Measurements from ENCODE around the gene ZPR1. TPM values are rescaled to one million over a fixed set of nuclear protein-coding genes. Genes with fewer than 3 reads are reported as not detected.

The ZPR1 gene
- total RNA-seq, 6 experiments from 2014 or later = 17.9 to 86.6 (median 30.2) TPM

GRCh38 chr11:116832350-116833290 is 44.8 kb upstream of the ZPR1 start:
- DNase-seq (peak; percentile 68 to 83 (median 81)), ATAC-seq (peak in 3 of 4 donors; percentile 1 to 16 (median 7))
- peaks cover 0 to 22% (median 5%) of the 10 kb centered on the region in 4 donors for H3K4me1 ChIP-seq
- 27% methylated on average over 4 of the region's 13 CpGs for WGBS (ENCODE audit: insufficient coverage, low coverage, low lambda C conversion rate, missing lambda C conversion rate)
- intact Hi-C loops (cut with DNase I) = no loop called here
- TF ChIP-seq CTCF (IDR thresholded peaks at IDR 0.05) = peak in 1 of 4 donors; percentile 23
- peak; percentile 58 for TF ChIP-seq POLR2A (IDR thresholded peaks at IDR 0.05)
- H3K27ac ChIP-seq = peak overlapping the region in 2 of 3 donors; percentile 80 to 87
- H3K9me3 ChIP-seq = no peaks in the 10 kb centered on the region
- no peaks in the 10 kb centered on the region for H3K27me3 ChIP-seq
- peak overlapping the region; percentile 18 to 90 (median 81) for H3K4me3 ChIP-seq
- H3K36me3 ChIP-seq = peaks cover 0 to 6% (median 0%) of the 10 kb centered on the region in 4 donors

GRCh38 chr11:116831790-116832349 is 44.0 kb upstream of the ZPR1 start:
- 40% methylated on average over 3 of the region's 7 CpGs for WGBS (ENCODE audit: insufficient coverage, low coverage, low lambda C conversion rate, missing lambda C conversion rate)
- H3K4me1 ChIP-seq = peaks cover 0 to 29% (median 9%) of the 10 kb centered on the region in 4 donors
- intact Hi-C loops (cut with DNase I) = no loop called here
- H3K9me3 ChIP-seq = no peaks in the 10 kb centered on the region
- H3K27me3 ChIP-seq = no peaks in the 10 kb centered on the region
- H3K27ac ChIP-seq = peak overlapping the region; percentile 17 to 87 (median 80)
- no peak for ATAC-seq
- peaks cover 0 to 6% (median 0%) of the 10 kb centered on the region in 4 donors for H3K36me3 ChIP-seq
- TF ChIP-seq POLR2A (IDR thresholded peaks at IDR 0.05) = no peak
- no peak for TF ChIP-seq CTCF (IDR thresholded peaks at IDR 0.05)
- peak overlapping the region; percentile 48 to 90 (median 81) for H3K4me3 ChIP-seq
- DNase-seq = peak in 1 of 3 donors; percentile 48

GRCh38 chr11:116830184-116830912 is 42.5 kb upstream of the ZPR1 start:
- peak overlapping the region; percentile 48 to 90 (median 81) for H3K4me3 ChIP-seq
- TF ChIP-seq CTCF (IDR thresholded peaks at IDR 0.05) = no peak
- TF ChIP-seq POLR2A (IDR thresholded peaks at IDR 0.05) = no peak
- ATAC-seq (no peak), DNase-seq (peak in 1 of 3 donors; percentile 47)
- no peaks in the 10 kb centered on the region for H3K9me3 ChIP-seq
- WGBS (ENCODE audit: insufficient coverage, low coverage, low lambda C conversion rate, missing lambda C conversion rate) = 18% methylated on average over 4 of the region's 17 CpGs
- intact Hi-C loops (cut with DNase I) = no loop called here
- peak overlapping the region; percentile 70 to 87 (median 80) for H3K27ac ChIP-seq
- H3K27me3 ChIP-seq = no peaks in the 10 kb centered on the region
- no peaks in the 10 kb centered on the region for H3K36me3 ChIP-seq
- H3K4me1 ChIP-seq = peaks cover 0 to 41% (median 15%) of the 10 kb centered on the region in 4 donors

- H3K36me3 ChIP-seq = no peaks in the 10 kb centered on the region
These were observed 41.8 kb upstream of the ZPR1 start, which contains the start of gene APOC3 for GRCh38 chr11:116829525-116830183. TSS of gene APOC3 (plus strand) at chr11:116829907. CDS start at chr11:116830583, 676 bp downstream.

More at GRCh38 chr11:116829525-116830183, 41.8 kb upstream of the ZPR1 start, which contains the start of gene APOC3:
- H3K9me3 ChIP-seq = no peaks in the 10 kb centered on the region
- DNase-seq (peak; percentile 91 to 97 (median 97)), ATAC-seq (peak; percentile 43 to 57 (median 56))
- H3K27me3 ChIP-seq = no peaks in the 10 kb centered on the region
- intact Hi-C loops (cut with DNase I) = no loop called here
- peak within 1 kb of the TSS; percentile 80 to 88 (median 81) for H3K27ac ChIP-seq
- H3K4me1 ChIP-seq = peaks cover 0 to 41% (median 17%) of the 10 kb centered on the region in 4 donors
- peak within 1 kb of the TSS; percentile 48 to 90 (median 81) for H3K4me3 ChIP-seq
- TF ChIP-seq CTCF (IDR thresholded peaks at IDR 0.05) (no peak), POLR2A (IDR thresholded peaks at IDR 0.05) (peak; percentile 94)
- 7% methylated on average over 3 of the region's 9 CpGs for WGBS (ENCODE audit: insufficient coverage, low coverage, low lambda C conversion rate, missing lambda C conversion rate)
